SK-N-MC (cell line): ENCODE data around the gene TMEM74B.

Experiments used
- EZH2 ChIP-seq: fragments of 200-600 bp; sonication (generic); IDR thresholded peaks from one replicate; pipeline ENCODE4 v1.6.1; 2017; ENCODE audit warnings: antibody characterized with exemption
- FOXP2 ChIP-seq: optimal IDR thresholded peaks from 2 replicates; pipeline ENCODE3; 2011; ENCODE audit warnings: mild to moderate bottlenecking, moderate library complexity; ENCODE audit not compliant: insufficient read depth; ENCODE audit errors: extremely low read length, control extremely low read depth
- POLR2AphosphoS5 ChIP-seq: IDR thresholded peaks from 2 replicates; pipeline ENCODE4 v1.6.1; 2012; ENCODE audit warnings: mild to moderate bottlenecking, low read depth, low read length, borderline replicate concordance

DNA sequence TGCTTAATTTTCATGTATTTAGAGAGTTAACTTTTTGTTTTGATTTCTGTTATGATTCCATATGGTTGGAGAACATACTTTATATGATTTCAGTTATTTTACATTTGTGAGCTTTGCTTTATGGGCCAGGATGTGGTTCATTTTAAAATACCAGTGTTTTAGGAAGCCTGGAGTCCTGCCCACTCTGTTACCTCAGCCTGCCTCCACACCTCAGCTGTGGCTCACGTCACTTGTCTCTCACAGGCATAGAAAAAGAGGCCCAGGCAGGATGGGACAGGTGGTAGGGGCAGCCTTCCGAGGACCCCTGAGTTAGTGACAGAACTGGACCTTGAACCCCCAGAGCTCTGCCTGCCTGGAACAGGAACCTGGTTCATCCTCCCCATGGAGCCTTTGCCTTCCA, 50.4 kb downstream of the TMEM74B start:
- no peak for TF ChIP-seq EZH2
- no peak for TF ChIP-seq POLR2AphosphoS5
- no peak for TF ChIP-seq FOXP2
